ENCODE measurements around the gene AFG3L2. TPM values are rescaled to one million over a fixed set of nuclear protein-coding genes. Genes with fewer than 3 reads are reported as not detected.

AFG3L2 gene
- total and polyA plus RNA-seq, 2 donors: 26.9 to 34.3 TPM

DNA sequence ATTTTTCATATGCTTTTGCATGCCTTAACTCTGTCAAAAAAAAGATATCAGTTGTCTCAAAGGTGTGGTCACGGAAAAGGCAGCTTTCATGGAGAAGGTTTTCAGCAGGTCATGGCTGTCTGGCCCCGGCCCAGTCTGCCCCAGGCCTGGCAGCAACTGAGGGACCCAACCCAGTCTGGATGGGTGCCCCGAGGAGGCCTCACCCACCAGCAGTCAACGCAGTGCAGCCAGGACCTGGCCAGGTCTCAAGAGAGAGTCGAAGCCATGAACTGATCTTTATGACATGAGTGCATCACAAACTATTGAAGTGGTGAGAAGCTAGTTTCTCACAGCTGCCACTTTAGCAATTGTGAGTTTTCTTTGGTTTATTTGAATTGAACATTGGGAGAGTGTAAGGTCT is 61.1 kb downstream of the AFG3L2 start:
- 91% methylated on average over 5 of the region's 5 CpGs for WGBS
- Histone ChIP-seq H3K4me1 (ENCODE audit: control insufficient read depth in 2 of 2, insufficient read depth in 2 of 2, low read length in 2 of 2) (peaks cover 0 to 4% of the 10 kb centered on the region in 2 donors), H3K4me3 (ENCODE audit: low read length in 2 of 2) (no peak overlapping the region), H3K27me3 (ENCODE audit: control insufficient read depth in 2 of 2, insufficient read depth in 1 of 2, low read length in 1 of 2) (no peaks in the 10 kb centered on the region), H3K9me3 (ENCODE audit: control insufficient read depth in 2 of 2, insufficient read depth in 1 of 2, low read length in 1 of 2) (peaks cover 0 to 8% of the 10 kb centered on the region in 2 donors), H3K27ac (ENCODE audit: low read depth in 1 of 2, low read length in 1 of 2) (no peak overlapping the region), H3K36me3 (ENCODE audit: control insufficient read depth in 2 of 2, insufficient read depth in 2 of 2, low read length in 1 of 2) (peaks cover 0 to 2% of the 10 kb centered on the region in 2 donors)
- no peak for DNase-seq (ENCODE audit: low read depth in 6 of 9, low spot score in 9 of 9)

DNA sequence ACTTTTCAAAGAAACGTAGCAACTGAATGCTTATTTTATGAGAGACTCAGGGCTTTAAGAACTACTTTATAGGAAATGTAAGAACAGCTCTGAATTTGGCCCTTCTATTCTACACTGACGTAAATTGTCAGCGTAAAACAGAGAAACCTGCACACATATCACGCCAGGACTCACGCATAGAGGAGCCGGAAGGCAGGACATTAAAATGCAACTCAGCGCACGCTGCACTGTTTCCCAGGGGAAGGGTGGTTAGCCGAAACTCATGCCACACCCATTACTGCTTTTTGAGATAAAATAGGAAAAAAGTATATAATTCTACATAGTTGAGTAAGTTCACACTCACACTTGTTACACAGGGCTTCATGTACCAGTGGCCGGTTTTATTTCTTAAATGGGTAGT is 61.5 kb downstream of the AFG3L2 start:
- no peak overlapping the region for H3K27ac ChIP-seq (ENCODE audit: low read depth in 1 of 2, low read length in 1 of 2)
- H3K27me3 ChIP-seq (ENCODE audit: control insufficient read depth in 2 of 2, insufficient read depth in 1 of 2, low read length in 1 of 2): peaks cover 3 to 4% of the 10 kb centered on the region in 2 donors
- peaks cover 0 to 2% of the 10 kb centered on the region in 2 donors for H3K36me3 ChIP-seq (ENCODE audit: control insufficient read depth in 2 of 2, insufficient read depth in 2 of 2, low read length in 1 of 2)
- H3K4me1 ChIP-seq (ENCODE audit: control insufficient read depth in 2 of 2, insufficient read depth in 2 of 2, low read length in 2 of 2): peaks cover 0 to 4% of the 10 kb centered on the region in 2 donors
- WGBS: 91% methylated on average over 10 of the region's 10 CpGs
- DNase-seq (ENCODE audit: low read depth in 6 of 9, low spot score in 9 of 9): no peak
- peaks cover 0 to 8% of the 10 kb centered on the region in 2 donors for H3K9me3 ChIP-seq (ENCODE audit: control insufficient read depth in 2 of 2, insufficient read depth in 1 of 2, low read length in 1 of 2)
- no peak overlapping the region for H3K4me3 ChIP-seq (ENCODE audit: low read length in 2 of 2)

DNA sequence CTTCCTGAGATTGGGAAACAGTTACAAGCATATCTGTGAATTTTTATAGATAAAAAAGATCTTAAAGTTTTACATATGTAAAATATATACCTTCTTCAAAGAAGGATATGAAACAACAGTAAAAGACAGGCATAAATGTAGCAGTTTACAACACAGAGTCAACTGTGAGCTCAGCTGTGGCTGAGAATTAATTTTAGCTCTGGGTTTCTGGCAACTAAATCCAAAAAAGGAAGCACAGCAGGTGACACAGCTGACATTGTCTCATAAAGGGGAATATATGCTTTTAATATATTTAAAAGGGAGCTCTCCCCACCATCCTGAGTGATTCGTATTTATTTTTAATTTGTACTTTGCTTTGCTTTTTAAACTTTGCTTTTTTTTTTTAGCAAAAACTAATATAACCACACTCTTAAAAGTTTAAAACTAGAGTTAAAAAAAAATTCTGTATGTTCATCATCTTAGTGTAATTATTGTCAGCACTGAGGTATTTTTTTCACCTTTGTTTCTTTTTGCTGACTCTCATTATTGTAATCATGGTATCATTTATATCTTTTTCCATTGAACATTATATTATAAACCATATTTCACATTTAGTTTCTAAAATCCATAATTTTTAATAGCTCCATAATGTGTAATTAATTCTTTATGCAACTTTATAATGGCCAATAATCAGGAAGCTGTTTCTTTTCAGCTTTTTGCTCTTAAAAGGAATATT is 62.3 kb downstream of the AFG3L2 start:
- Histone ChIP-seq H3K4me3 (ENCODE audit: low read length in 2 of 2) (no peak overlapping the region), H3K27ac (ENCODE audit: low read depth in 1 of 2, low read length in 1 of 2) (no peak overlapping the region), H3K36me3 (ENCODE audit: control insufficient read depth in 2 of 2, insufficient read depth in 2 of 2, low read length in 1 of 2) (no peaks in the 10 kb centered on the region), H3K27me3 (ENCODE audit: control insufficient read depth in 2 of 2, insufficient read depth in 1 of 2, low read length in 1 of 2) (peaks cover 6 to 11% of the 10 kb centered on the region in 2 donors), H3K9me3 (ENCODE audit: control insufficient read depth in 2 of 2, insufficient read depth in 1 of 2, low read length in 1 of 2) (peaks cover 0 to 8% of the 10 kb centered on the region in 2 donors), H3K4me1 (ENCODE audit: control insufficient read depth in 2 of 2, insufficient read depth in 2 of 2, low read length in 2 of 2) (peaks cover 0 to 5% of the 10 kb centered on the region in 2 donors)
- no peak for DNase-seq (ENCODE audit: low read depth in 6 of 9, low spot score in 9 of 9)
- 31% methylated on average over 1 of the region's 1 CpG for WGBS

GRCh38 chr18:12313530-12314245 is 63.3 kb downstream of the AFG3L2 start:
- no peak for DNase-seq (ENCODE audit: low read depth in 6 of 9, low spot score in 9 of 9)
- peaks cover 16 to 21% of the 10 kb centered on the region in 2 donors for H3K27me3 ChIP-seq (ENCODE audit: control insufficient read depth in 2 of 2, insufficient read depth in 1 of 2, low read length in 1 of 2)
- no peak overlapping the region for H3K4me3 ChIP-seq (ENCODE audit: low read length in 2 of 2)
- H3K36me3 ChIP-seq (ENCODE audit: control insufficient read depth in 2 of 2, insufficient read depth in 2 of 2, low read length in 1 of 2): no peaks in the 10 kb centered on the region
- 98% methylated on average over 5 of the region's 5 CpGs for WGBS
- no peak overlapping the region for H3K27ac ChIP-seq (ENCODE audit: low read depth in 1 of 2, low read length in 1 of 2)
- H3K9me3 ChIP-seq (ENCODE audit: control insufficient read depth in 2 of 2, insufficient read depth in 1 of 2, low read length in 1 of 2): peaks cover 0 to 8% of the 10 kb centered on the region in 2 donors
- peaks cover 0 to 9% of the 10 kb centered on the region in 2 donors for H3K4me1 ChIP-seq (ENCODE audit: control insufficient read depth in 2 of 2, insufficient read depth in 2 of 2, low read length in 2 of 2)

DNA sequence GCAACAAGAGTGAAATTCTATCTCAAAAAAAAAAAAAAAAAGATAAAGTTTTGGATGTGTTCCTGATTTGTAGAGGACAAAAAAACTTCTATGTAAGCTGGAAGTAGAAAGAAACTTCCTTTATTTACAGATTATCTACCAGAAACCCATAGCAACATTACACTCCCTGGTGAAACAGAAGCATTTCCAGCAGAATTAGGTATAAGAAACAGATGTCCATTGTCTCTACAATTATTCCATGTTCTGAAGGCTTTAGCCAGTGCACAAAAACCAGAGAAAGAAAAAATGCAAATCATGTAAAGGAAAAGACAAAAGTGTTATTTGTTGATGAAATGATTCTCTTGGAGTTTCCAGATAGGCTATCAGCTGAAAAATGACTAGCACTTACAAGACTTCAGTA is 64.1 kb downstream of the AFG3L2 start:
- Histone ChIP-seq H3K9me3 (ENCODE audit: control insufficient read depth in 2 of 2, insufficient read depth in 1 of 2, low read length in 1 of 2) (peaks cover 0 to 8% of the 10 kb centered on the region in 2 donors), H3K4me3 (ENCODE audit: low read length in 2 of 2) (no peak overlapping the region), H3K27ac (ENCODE audit: low read depth in 1 of 2, low read length in 1 of 2) (no peak overlapping the region), H3K27me3 (ENCODE audit: control insufficient read depth in 2 of 2, insufficient read depth in 1 of 2, low read length in 1 of 2) (peaks cover 23 to 29% of the 10 kb centered on the region in 2 donors), H3K4me1 (ENCODE audit: control insufficient read depth in 2 of 2, insufficient read depth in 2 of 2, low read length in 2 of 2) (peaks cover 0 to 5% of the 10 kb centered on the region in 2 donors), H3K36me3 (ENCODE audit: control insufficient read depth in 2 of 2, insufficient read depth in 2 of 2, low read length in 1 of 2) (no peaks in the 10 kb centered on the region)
- DNase-seq (ENCODE audit: low read depth in 6 of 9, low spot score in 9 of 9): no peak

- H3K4me3 ChIP-seq (ENCODE audit: low read length in 2 of 2): no peak overlapping the region
- H3K27me3 ChIP-seq (ENCODE audit: control insufficient read depth in 2 of 2, insufficient read depth in 1 of 2, low read length in 1 of 2): peaks cover 45 to 50% of the 10 kb centered on the region in 2 donors
- H3K9me3 ChIP-seq (ENCODE audit: control insufficient read depth in 2 of 2, insufficient read depth in 1 of 2, low read length in 1 of 2): peaks cover 0 to 8% of the 10 kb centered on the region in 2 donors
- H3K4me1 ChIP-seq (ENCODE audit: control insufficient read depth in 2 of 2, insufficient read depth in 2 of 2, low read length in 2 of 2): peaks cover 0 to 11% of the 10 kb centered on the region in 2 donors
- no peak for DNase-seq (ENCODE audit: low read depth in 6 of 9, low spot score in 9 of 9)
- no peak overlapping the region for H3K27ac ChIP-seq (ENCODE audit: low read depth in 1 of 2, low read length in 1 of 2)
- H3K36me3 ChIP-seq (ENCODE audit: control insufficient read depth in 2 of 2, insufficient read depth in 2 of 2, low read length in 1 of 2): no peaks in the 10 kb centered on the region
- 97% methylated on average over 6 of the region's 6 CpGs for WGBS
Measured at GRCh38 chr18:12310762-12311161, 66.3 kb downstream of the AFG3L2 start.

DNA sequence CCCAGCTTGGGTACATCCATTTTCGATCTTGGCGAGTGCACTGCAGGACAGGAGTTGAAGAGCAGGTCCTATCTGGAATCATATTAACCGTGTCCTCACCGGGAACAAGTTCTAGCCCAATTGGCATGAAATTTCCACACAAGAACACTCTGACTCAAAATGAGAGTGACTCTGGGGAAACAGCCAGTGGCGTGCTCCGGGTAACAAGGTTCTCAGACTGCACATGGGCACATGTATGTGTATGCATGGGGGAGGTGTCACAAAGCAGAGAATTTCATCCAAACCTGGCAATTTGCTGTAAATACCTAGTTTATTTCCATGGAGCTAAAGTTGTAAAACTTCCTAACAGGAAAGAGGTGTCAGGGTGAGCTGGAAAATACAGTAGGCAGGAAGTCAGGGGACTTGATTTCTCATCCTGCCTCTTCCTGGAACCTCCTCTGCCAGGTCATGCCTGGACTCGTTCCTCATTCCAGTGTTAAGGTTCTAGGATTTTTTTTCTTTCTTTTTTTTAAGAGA is 67.3 kb downstream of the AFG3L2 start:
- Histone ChIP-seq H3K4me1 (ENCODE audit: control insufficient read depth in 2 of 2, insufficient read depth in 2 of 2, low read length in 2 of 2) (peaks cover 0 to 14% of the 10 kb centered on the region in 2 donors), H3K4me3 (ENCODE audit: low read length in 2 of 2) (no peak overlapping the region), H3K27ac (ENCODE audit: low read depth in 1 of 2, low read length in 1 of 2) (no peak overlapping the region), H3K36me3 (ENCODE audit: control insufficient read depth in 2 of 2, insufficient read depth in 2 of 2, low read length in 1 of 2) (no peaks in the 10 kb centered on the region), H3K27me3 (ENCODE audit: control insufficient read depth in 2 of 2, insufficient read depth in 1 of 2, low read length in 1 of 2) (peaks cover 45 to 60% of the 10 kb centered on the region in 2 donors), H3K9me3 (ENCODE audit: control insufficient read depth in 2 of 2, insufficient read depth in 1 of 2, low read length in 1 of 2) (peaks cover 0 to 8% of the 10 kb centered on the region in 2 donors)
- no peak for DNase-seq (ENCODE audit: low read depth in 6 of 9, low spot score in 9 of 9)
- 89% methylated on average over 7 of the region's 7 CpGs for WGBS

DNA sequence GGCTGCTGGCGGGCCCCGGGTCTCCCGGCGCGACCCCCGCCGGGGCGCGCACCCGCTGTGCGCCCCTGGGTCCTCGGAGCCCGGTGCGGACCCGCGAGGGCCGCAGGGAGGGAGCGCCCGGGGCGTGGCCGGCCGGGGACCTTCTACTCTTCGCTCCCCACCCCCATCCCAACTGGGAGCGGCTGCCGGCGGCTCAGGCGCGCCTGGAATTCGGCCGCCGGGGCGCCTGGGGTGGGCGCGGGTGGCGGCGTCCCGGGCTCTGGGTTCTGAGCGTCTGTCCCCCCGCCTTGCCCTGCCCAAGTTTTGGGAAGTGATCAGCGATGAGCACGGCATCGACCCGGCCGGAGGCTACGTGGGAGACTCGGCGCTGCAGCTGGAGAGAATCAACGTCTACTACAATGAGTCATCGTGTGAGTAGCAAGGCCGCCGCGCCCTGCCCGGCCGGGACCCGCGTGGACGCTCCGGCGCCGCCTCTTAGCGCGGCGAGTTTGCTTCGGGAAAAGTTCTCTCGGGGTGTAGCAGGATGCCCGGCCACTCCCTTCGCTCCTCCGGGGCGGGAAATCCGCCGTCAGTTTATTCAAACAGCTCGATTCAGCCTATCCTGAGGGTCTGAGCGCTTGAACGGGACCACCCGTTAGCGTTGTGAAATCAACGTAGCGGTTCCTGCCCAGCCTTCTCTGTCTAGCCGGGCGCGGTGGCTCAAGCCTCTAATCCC is 68.5 kb downstream of the AFG3L2 start:
- peaks cover 0 to 8% of the 10 kb centered on the region in 2 donors for H3K9me3 ChIP-seq (ENCODE audit: control insufficient read depth in 2 of 2, insufficient read depth in 1 of 2, low read length in 1 of 2)
- peak overlapping the region; percentile 24 to 52 for H3K4me3 ChIP-seq (ENCODE audit: low read length in 2 of 2)
- no peaks in the 10 kb centered on the region for H3K36me3 ChIP-seq (ENCODE audit: control insufficient read depth in 2 of 2, insufficient read depth in 2 of 2, low read length in 1 of 2)
- peak overlapping the region in 1 of 2 donors; percentile 80 for H3K27ac ChIP-seq (ENCODE audit: low read depth in 1 of 2, low read length in 1 of 2)
- peaks cover 0 to 14% of the 10 kb centered on the region in 2 donors for H3K4me1 ChIP-seq (ENCODE audit: control insufficient read depth in 2 of 2, insufficient read depth in 2 of 2, low read length in 2 of 2)
- H3K27me3 ChIP-seq (ENCODE audit: control insufficient read depth in 2 of 2, insufficient read depth in 1 of 2, low read length in 1 of 2): peaks cover 45 to 66% of the 10 kb centered on the region in 2 donors
- peak in 1 of 9 donors; percentile 37 for DNase-seq (ENCODE audit: low read depth in 6 of 9, low spot score in 9 of 9)
- 2% methylated on average over 81 of the region's 81 CpGs for WGBS
